ENCODE data around the gene IQCH.

The IQCH gene

GRCh38 chr15:67384761-67385160 lies 130.2 kb downstream of the IQCH start:
- TF ChIP-seq POLR2A (IDR thresholded peaks at IDR 0.05; ENCODE audit: low read depth, low read length) (no peak), POLR2AphosphoS5 (IDR thresholded peaks at IDR 0.05; ENCODE audit: low read depth, low read length) (no peak)
- peak; percentile 21 for FAIRE-seq
- DNase-seq (ENCODE audit: insufficient read length), result no peak

GRCh38 chr15:67385971-67386370 lies 131.4 kb downstream of the IQCH start:
- DNase-seq (ENCODE audit: insufficient read length), result no peak
- no peak for FAIRE-seq
- TF ChIP-seq TAF1 (IDR thresholded peaks at IDR 0.05; ENCODE audit: borderline replicate concordance, low read depth, low read length), result no peak
- TF ChIP-seq POLR2A (IDR thresholded peaks at IDR 0.05; ENCODE audit: low read depth, low read length), result no peak
- no peak for TF ChIP-seq POLR2AphosphoS5 (IDR thresholded peaks at IDR 0.05; ENCODE audit: low read depth, low read length)

GRCh38 chr15:67386947-67387346 lies 132.4 kb downstream of the IQCH start:
- TF ChIP-seq POLR2A (IDR thresholded peaks at IDR 0.05; ENCODE audit: low read depth, low read length) (no peak), POLR2AphosphoS5 (IDR thresholded peaks at IDR 0.05; ENCODE audit: low read depth, low read length) (no peak), TAF1 (IDR thresholded peaks at IDR 0.05; ENCODE audit: borderline replicate concordance, low read depth, low read length) (no peak)
- no peak for FAIRE-seq
- no peak for DNase-seq (ENCODE audit: insufficient read length)

- FAIRE-seq, result no peak
- TF ChIP-seq POLR2A (IDR thresholded peaks at IDR 0.05; ENCODE audit: low read depth, low read length), result no peak
- TF ChIP-seq TAF1 (IDR thresholded peaks at IDR 0.05; ENCODE audit: borderline replicate concordance, low read depth, low read length), result no peak
- no peak for TF ChIP-seq POLR2AphosphoS5 (IDR thresholded peaks at IDR 0.05; ENCODE audit: low read depth, low read length)
- no peak for DNase-seq (ENCODE audit: insufficient read length)
These were observed 135.4 kb downstream of the IQCH start for GRCh38 chr15:67389975-67390374.

GRCh38 chr15:67394873-67395639 lies 140.5 kb downstream of the IQCH start:
- FAIRE-seq, result no peak
- no peak for DNase-seq (ENCODE audit: insufficient read length)
- no peak for TF ChIP-seq TAF1 (IDR thresholded peaks at IDR 0.05; ENCODE audit: borderline replicate concordance, low read depth, low read length)
- no peak for TF ChIP-seq POLR2A (IDR thresholded peaks at IDR 0.05; ENCODE audit: low read depth, low read length)
- no peak for TF ChIP-seq POLR2AphosphoS5 (IDR thresholded peaks at IDR 0.05; ENCODE audit: low read depth, low read length)

GRCh38 chr15:67396114-67396513 lies 141.5 kb downstream of the IQCH start:
- FAIRE-seq, result no peak
- no peak for TF ChIP-seq POLR2AphosphoS5 (IDR thresholded peaks at IDR 0.05; ENCODE audit: low read depth, low read length)
- TF ChIP-seq POLR2A (IDR thresholded peaks at IDR 0.05; ENCODE audit: low read depth, low read length), result no peak
- TF ChIP-seq TAF1 (IDR thresholded peaks at IDR 0.05; ENCODE audit: borderline replicate concordance, low read depth, low read length), result no peak
- no peak for DNase-seq (ENCODE audit: insufficient read length)

GRCh38 chr15:67397139-67397538 lies 142.6 kb downstream of the IQCH start:
- FAIRE-seq (peak; percentile 9), DNase-seq (ENCODE audit: insufficient read length) (no peak)
- TF ChIP-seq TAF1 (IDR thresholded peaks at IDR 0.05; ENCODE audit: borderline replicate concordance, low read depth, low read length), result no peak
- TF ChIP-seq POLR2AphosphoS5 (IDR thresholded peaks at IDR 0.05; ENCODE audit: low read depth, low read length), result no peak
- no peak for TF ChIP-seq POLR2A (IDR thresholded peaks at IDR 0.05; ENCODE audit: low read depth, low read length)

GRCh38 chr15:67399925-67400324 lies 145.3 kb downstream of the IQCH start:
- TF ChIP-seq POLR2A (IDR thresholded peaks at IDR 0.05; ENCODE audit: low read depth, low read length) (no peak), POLR2AphosphoS5 (IDR thresholded peaks at IDR 0.05; ENCODE audit: low read depth, low read length) (no peak), TAF1 (IDR thresholded peaks at IDR 0.05; ENCODE audit: borderline replicate concordance, low read depth, low read length) (no peak)
- no peak for DNase-seq (ENCODE audit: insufficient read length)
- FAIRE-seq, result peak; percentile 17

- DNase-seq (ENCODE audit: insufficient read length) (no peak), FAIRE-seq (no peak)
- TF ChIP-seq POLR2A (IDR thresholded peaks at IDR 0.05; ENCODE audit: low read depth, low read length), result no peak
- no peak for TF ChIP-seq POLR2AphosphoS5 (IDR thresholded peaks at IDR 0.05; ENCODE audit: low read depth, low read length)
- TF ChIP-seq TAF1 (IDR thresholded peaks at IDR 0.05; ENCODE audit: borderline replicate concordance, low read depth, low read length), result no peak
These were observed 146.3 kb downstream of the IQCH start for GRCh38 chr15:67400890-67401289.

- no peak for FAIRE-seq
These were observed 146.8 kb downstream of the IQCH start for GRCh38 chr15:67401336-67401735.

GRCh38 chr15:67403428-67404154 lies 149.0 kb downstream of the IQCH start:
- TF ChIP-seq POLR2A (IDR thresholded peaks at IDR 0.05; ENCODE audit: low read depth, low read length) (no peak), POLR2AphosphoS5 (IDR thresholded peaks at IDR 0.05; ENCODE audit: low read depth, low read length) (no peak), TAF1 (IDR thresholded peaks at IDR 0.05; ENCODE audit: borderline replicate concordance, low read depth, low read length) (no peak)
- no peak for DNase-seq (ENCODE audit: insufficient read length)
- no peak for FAIRE-seq

More at GRCh38 chr15:67401336-67401735, 146.8 kb downstream of the IQCH start:
- no peak for DNase-seq (ENCODE audit: insufficient read length)
- TF ChIP-seq TAF1 (IDR thresholded peaks at IDR 0.05; ENCODE audit: borderline replicate concordance, low read depth, low read length) (no peak), POLR2A (IDR thresholded peaks at IDR 0.05; ENCODE audit: low read depth, low read length) (no peak), POLR2AphosphoS5 (IDR thresholded peaks at IDR 0.05; ENCODE audit: low read depth, low read length) (no peak)
